ENCODE results near the gene ALDH16A1.

The ALDH16A1 gene

DNA sequence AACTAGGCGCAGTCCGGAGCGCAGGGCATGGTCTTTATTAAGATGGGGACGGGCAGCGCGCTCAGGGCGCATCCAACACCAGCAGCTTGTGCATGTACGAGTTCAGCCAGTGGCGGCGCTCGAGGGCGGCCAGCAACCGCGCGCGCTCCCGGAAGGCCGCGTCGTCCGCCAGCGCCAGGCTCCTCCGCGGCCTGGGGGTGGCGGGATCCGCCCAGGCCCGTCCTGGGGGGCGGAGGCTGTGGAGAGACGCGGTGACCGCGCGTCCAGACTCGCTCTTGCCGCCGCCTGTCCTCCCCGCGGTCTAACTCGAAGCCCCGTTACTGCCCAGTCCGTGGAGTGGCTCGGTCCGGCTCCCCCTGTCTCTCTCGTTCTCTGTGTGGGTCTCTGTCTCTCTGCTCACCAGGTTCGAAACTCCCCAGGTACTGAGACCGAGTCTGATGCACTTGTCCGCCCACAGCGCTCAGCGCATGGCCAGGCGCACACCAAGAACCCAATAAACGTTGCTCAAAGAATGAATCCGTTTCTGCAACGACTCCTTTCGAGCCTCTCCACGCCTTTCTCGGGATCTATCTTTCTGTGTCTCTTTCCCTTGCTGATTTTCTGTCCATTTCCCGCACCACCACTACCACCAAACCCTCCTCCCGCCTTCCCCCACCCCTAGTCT, 30.5 kb upstream of the ALDH16A1 start:
- peaks cover 20% of the 10 kb centered on the region for H4K20me1 ChIP-seq
- peaks cover 81% of the 10 kb centered on the region for H3K4me1 ChIP-seq
- H3K27me3 ChIP-seq = peaks cover 90% of the 10 kb centered on the region
- H3K9me3 ChIP-seq = no peaks in the 10 kb centered on the region; the same call in 1 of the 2 replicates
- TF ChIP-seq Cebpa-rat (IDR thresholded peaks at IDR 0.05) = no peak
- H3K4me2 ChIP-seq = peak overlapping the region; percentile 71
- H3K36me3 ChIP-seq = no peaks in the 10 kb centered on the region
- H3K27ac ChIP-seq = no peak overlapping the region
- peak overlapping the region; percentile 36; the same call in 1 of the 2 replicates for H3K4me3 ChIP-seq
- H3K9ac ChIP-seq = no peak overlapping the region

DNA sequence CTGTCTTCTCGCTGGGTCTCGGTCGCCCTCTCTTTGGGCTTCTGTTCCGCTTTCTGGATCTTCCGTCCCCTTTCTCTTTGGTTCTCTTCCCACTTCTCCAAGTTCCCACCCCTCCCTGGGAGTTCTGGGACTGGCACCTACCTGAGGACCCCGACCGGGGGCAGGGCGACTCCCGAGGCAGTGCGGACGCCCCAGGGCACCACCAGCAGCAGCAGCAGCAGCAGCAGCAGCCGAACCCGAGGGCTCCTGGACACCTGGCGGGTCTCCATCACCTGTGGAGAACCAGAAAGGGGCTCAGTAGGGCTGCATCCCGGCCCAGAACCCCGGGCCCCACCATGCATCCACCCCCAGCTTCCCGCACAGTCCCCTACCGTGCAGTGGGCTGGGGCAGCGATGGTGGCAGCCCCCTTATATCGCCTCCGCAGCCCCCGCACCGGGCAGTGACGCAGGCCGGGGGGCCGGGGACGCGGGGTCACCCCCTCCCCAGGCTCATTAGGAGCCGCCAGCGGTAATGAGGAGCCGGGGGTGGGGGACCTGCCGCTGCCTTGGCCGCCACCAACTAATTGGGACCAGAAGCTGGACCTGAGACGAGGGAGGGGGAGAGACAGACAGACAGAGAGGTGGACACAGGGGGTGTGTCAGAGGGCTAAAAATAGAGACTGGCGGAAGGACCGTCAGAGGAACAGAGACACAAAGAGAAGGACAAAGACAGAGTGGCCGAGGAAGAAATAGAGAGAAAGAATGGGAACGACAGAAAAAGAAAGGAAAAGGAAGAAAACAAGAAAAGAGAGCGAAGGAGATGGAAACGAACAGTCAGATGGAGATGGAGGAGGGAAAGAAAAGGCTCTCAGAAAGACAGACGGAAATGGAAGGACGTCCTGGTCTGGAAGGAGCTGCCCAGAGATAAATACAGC, 29.7 kb upstream of the ALDH16A1 start, which contains the start of gene PTH2:
Gene PTH2, minus strand, starts transcription at position 371 of the 914 bp plus-strand sequence. Its CDS starts 102 bp downstream, at position 269.
- Histone ChIP-seq H3K9ac (0 out of 2 replicates have a peak within 1 kb of the TSS, but pooled peaks have one; percentile 4), H3K36me3 (no peaks in the 10 kb centered on the region), H4K20me1 (peaks cover 25% of the 10 kb centered on the region), H3K27ac (no peak within 1 kb of the TSS), H3K27me3 (peaks cover 98% of the 10 kb centered on the region), H3K4me1 (peaks cover 81% of the 10 kb centered on the region), H3K4me3 (peak within 1 kb of the TSS; percentile 36; the same call in 1 of the 2 replicates), H3K4me2 (peak within 1 kb of the TSS; percentile 71), H3K9me3 (no peaks in the 10 kb centered on the region; the same call in 1 of the 2 replicates)
- no peak for TF ChIP-seq Cebpa-rat (IDR thresholded peaks at IDR 0.05)

DNA sequence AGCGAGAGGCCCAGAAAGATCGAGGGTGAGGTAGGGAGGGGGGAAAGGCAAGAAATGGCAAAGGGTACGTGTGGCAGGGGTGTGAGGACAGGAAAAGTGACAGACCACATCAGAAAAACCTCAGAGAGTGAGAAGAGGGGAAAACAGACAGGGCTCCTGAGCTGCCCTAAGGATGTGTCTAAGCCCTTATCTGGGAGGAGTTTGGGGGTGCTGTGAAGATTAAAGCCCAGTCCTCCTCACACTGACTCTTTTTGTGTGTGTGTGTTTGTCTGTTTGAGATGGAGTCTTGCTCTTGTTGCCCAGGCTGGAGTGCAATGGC, 29.1 kb upstream of the ALDH16A1 start:
- peak overlapping the region; percentile 71 for H3K4me2 ChIP-seq
- H3K27me3 ChIP-seq = peaks cover 100% of the 10 kb centered on the region

DNA sequence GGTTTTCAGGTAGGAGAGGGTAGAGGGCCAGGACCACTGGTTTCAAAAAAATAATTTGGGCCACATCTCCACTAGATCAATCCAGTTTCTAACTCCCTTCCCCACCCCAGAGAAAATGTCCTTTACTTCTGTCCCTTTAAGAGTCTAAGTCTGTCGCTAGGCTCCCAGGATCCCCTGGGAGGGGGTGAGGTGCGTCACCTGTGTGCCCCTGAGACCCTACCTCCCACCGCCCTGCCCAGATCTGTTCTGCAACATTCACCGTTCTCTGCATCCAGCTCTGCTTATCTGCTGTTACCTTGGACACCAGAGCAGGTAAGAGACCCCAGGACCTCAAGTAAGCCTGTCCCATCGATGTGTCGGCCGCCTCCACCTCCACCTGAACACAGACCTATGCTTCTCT, 27.8 kb upstream of the ALDH16A1 start, which contains the start of gene GFY:
Gene GFY, plus strand, starts transcription at position 211 of the 400 bp plus-strand sequence. CDS start 1,043 bp downstream, outside the sequence.
- peaks cover 72% of the 10 kb centered on the region for H3K4me1 ChIP-seq
- H3K4me3 ChIP-seq = peak within 1 kb of the TSS; percentile 29; the same call in 1 of the 2 replicates

More for the DNA sequence above, 29.1 kb upstream of the ALDH16A1 start:
- no peak overlapping the region for H3K27ac ChIP-seq
- TF ChIP-seq Cebpa-rat (IDR thresholded peaks at IDR 0.05) = no peak
- H3K36me3 ChIP-seq = no peaks in the 10 kb centered on the region
- H3K9ac ChIP-seq = no peak overlapping the region
- H3K4me1 ChIP-seq = peaks cover 76% of the 10 kb centered on the region
- H3K4me3 ChIP-seq = 0 out of 2 replicates have a peak overlapping the region, but pooled peaks have one; percentile 36
- peaks cover 25% of the 10 kb centered on the region for H4K20me1 ChIP-seq
- H3K9me3 ChIP-seq = no peaks in the 10 kb centered on the region; the same call in 1 of the 2 replicates

DNA sequence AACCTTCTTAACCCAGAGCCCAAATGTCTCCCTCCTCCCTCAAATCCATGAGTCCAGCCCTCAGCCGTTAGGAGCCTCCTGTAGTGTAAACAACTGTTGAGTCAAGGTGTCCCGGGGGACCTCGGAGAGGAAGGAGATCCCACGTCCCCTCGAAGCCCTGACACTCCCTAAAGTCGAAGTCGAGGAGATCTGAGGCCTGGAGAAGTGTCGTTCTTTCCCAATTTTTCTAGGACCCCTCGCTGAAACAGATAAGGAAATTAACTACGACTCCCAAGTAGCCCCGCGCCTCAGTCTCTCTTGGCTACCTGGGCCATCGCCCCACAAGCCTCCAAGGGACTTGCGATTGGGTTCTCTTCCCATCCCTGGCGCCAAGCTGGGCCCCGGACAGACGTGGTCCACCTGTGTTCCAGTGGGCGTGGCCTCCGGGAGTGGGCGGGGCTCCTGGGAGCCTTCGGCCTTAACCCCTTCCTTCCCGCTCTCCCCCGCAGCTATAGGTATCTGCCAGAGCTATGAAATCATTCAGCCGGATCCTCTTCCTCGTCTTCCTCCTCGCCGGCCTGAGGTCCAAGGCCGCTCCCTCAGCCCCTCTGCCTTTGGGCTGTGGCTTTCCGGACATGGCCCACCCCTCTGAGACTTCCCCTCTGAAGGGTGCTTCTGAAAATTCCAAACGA, 27.0 kb upstream of the ALDH16A1 start:
- Histone ChIP-seq H3K4me2 (peak overlapping the region; percentile 79), H3K27me3 (peaks cover 100% of the 10 kb centered on the region), H3K4me1 (peaks cover 78% of the 10 kb centered on the region), H3K9ac (no peak overlapping the region), H3K9me3 (no peaks in the 10 kb centered on the region; the same call in 1 of the 2 replicates), H3K36me3 (no peaks in the 10 kb centered on the region), H3K27ac (no peak overlapping the region), H3K4me3 (peak overlapping the region; percentile 29; the same call in 1 of the 2 replicates), H4K20me1 (peaks cover 25% of the 10 kb centered on the region)
- TF ChIP-seq Cebpa-rat (IDR thresholded peaks at IDR 0.05) = no peak

More for the DNA sequence above, 27.8 kb upstream of the ALDH16A1 start, which contains the start of gene GFY:
- H3K27me3 ChIP-seq = peaks cover 100% of the 10 kb centered on the region
- no peak for TF ChIP-seq Cebpa-rat (IDR thresholded peaks at IDR 0.05)
- peaks cover 25% of the 10 kb centered on the region for H4K20me1 ChIP-seq
- peak within 1 kb of the TSS; percentile 79 for H3K4me2 ChIP-seq
- H3K36me3 ChIP-seq = no peaks in the 10 kb centered on the region
- no peaks in the 10 kb centered on the region; the same call in 1 of the 2 replicates for H3K9me3 ChIP-seq
- H3K27ac ChIP-seq = no peak within 1 kb of the TSS
- no peak within 1 kb of the TSS for H3K9ac ChIP-seq

DNA sequence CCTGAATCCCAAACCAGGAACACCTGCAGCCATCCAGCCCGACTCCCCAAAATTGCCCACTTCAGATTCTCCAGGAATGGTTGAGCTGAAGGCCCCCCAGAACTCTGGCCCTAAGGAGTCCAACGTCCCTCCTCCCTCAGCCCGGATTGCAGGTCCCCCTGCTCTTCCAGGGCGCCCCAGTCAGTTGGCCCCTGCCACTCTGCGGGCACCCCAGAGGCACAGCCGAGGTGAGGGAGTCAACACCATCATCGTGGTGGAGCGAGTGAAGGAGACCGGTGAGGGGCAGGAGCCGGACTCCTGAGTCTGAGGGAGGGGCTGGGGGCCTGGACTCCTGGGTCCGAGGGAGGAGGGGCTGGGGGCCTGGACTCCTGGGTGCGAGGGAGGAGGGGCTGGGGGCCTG, 25.7 kb upstream of the ALDH16A1 start:
- H3K27me3 ChIP-seq = peaks cover 100% of the 10 kb centered on the region
- H3K9ac ChIP-seq = no peak overlapping the region
- no peak overlapping the region for H3K27ac ChIP-seq
- H3K4me2 ChIP-seq = 0 out of 2 replicates have a peak overlapping the region, but pooled peaks have one; percentile 54
- no peak overlapping the region for H3K4me3 ChIP-seq
- peaks cover 75% of the 10 kb centered on the region for H3K4me1 ChIP-seq
- H3K36me3 ChIP-seq = no peaks in the 10 kb centered on the region
- TF ChIP-seq Cebpa-rat (IDR thresholded peaks at IDR 0.05) = no peak
- peaks cover 25% of the 10 kb centered on the region for H4K20me1 ChIP-seq
- H3K9me3 ChIP-seq = peaks cover 8% of the 10 kb centered on the region

DNA sequence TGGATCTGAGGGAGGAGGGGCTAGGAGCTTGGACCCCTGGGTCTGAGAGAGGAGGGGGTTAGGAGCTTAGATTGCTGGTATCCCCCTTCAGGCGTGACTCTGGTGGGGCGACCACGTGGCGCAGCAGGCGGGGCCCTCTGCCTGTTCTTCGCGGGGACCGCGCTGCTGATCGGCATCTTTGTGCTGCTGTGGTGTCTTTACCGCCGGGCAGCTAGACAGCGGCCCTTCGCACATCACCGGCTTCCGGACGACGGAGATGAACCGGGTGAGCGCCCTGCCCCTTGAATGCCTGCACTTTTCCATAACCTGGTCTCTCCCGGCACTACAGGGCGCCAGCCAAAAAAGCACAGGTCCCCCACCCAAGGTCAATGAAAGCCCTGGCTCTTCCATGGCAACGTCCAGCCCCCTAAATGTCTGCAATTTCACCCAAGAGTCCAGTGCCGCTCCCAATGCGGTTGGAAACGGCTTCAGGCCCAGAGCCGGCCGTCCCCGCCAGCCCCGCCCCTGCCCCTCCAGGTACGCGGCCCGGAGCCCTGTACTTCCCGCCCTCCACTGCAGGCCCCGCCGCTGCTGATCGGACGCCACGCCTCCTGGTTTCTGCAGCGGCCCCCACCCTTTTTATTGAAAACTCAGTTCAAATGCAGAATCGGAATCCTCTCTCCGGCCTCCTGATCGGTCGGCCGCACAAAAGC, 25.0 kb upstream of the ALDH16A1 start:
- peak overlapping the region; percentile 54 for H3K4me2 ChIP-seq
- H4K20me1 ChIP-seq = peaks cover 23% of the 10 kb centered on the region
- H3K27me3 ChIP-seq = peaks cover 100% of the 10 kb centered on the region
- peaks cover 68% of the 10 kb centered on the region for H3K4me1 ChIP-seq
- peaks cover 15% of the 10 kb centered on the region for H3K9me3 ChIP-seq
- H3K9ac ChIP-seq = no peak overlapping the region
- no peaks in the 10 kb centered on the region for H3K36me3 ChIP-seq
- 0 out of 2 replicates have a peak overlapping the region, but pooled peaks have one; percentile 14 for H3K4me3 ChIP-seq
- H3K27ac ChIP-seq = no peak overlapping the region
- TF ChIP-seq Cebpa-rat (IDR thresholded peaks at IDR 0.05) = no peak

DNA sequence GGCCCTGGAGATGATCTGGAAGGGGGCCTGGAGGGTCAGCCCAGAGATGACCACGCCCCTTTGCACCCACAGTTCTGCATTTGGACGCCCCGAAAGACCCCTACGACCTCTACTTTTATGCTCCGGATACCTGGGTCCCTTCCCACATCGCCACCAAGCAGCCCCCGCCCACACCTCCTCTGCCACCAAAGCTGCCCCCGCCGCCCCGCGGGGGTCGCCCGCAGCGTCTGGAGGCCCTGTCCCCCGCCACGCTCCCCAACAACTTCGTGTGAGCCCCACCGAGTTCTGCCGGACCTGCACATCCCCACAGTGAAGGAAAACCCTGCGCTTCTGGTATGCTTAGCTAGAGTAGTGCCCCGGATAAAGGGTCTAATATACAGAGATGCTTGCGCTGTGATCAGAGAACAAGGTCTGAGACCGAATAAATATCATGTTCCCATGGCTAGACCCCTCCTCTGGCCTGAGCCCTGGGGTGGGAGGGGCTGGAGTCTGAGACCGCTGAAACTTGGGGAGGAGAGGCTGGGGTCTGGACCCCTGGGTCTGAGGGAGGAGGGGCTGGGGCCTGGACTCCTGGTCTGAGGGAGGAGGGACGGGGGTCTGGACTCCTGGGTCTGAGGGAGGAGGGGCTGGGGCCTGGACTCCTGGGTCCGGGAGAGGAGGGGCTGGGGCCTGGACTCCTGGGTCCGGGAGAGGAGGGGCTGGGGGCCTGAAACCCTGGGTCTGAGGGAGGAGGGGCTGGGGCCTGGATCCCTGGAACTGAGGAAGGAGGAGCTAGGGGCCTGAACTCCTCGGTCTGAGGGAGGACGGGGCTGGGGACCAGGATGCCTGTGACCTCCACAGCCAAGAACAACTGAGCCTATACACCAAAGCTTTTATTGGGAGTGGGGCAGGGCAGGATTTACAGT, 24.2 kb upstream of the ALDH16A1 start:
- Histone ChIP-seq H3K36me3 (no peaks in the 10 kb centered on the region), H3K4me3 (no peak overlapping the region), H3K4me2 (peak overlapping the region; percentile 54; the same call in 1 of the 2 replicates), H3K4me1 (peaks cover 60% of the 10 kb centered on the region), H3K27me3 (peaks cover 100% of the 10 kb centered on the region), H3K27ac (no peak overlapping the region), H4K20me1 (peaks cover 17% of the 10 kb centered on the region), H3K9me3 (peaks cover 23% of the 10 kb centered on the region), H3K9ac (no peak overlapping the region)
- no peak for TF ChIP-seq Cebpa-rat (IDR thresholded peaks at IDR 0.05)
